ENCODE results near the gene UVRAG. TPM values are rescaled to one million over a fixed set of nuclear protein-coding genes. Genes with fewer than 3 reads are reported as not detected.

The UVRAG gene
- total and polyA plus RNA-seq, 12 donors: 5.0 to 18.3 (median 13.4) TPM

DNA sequence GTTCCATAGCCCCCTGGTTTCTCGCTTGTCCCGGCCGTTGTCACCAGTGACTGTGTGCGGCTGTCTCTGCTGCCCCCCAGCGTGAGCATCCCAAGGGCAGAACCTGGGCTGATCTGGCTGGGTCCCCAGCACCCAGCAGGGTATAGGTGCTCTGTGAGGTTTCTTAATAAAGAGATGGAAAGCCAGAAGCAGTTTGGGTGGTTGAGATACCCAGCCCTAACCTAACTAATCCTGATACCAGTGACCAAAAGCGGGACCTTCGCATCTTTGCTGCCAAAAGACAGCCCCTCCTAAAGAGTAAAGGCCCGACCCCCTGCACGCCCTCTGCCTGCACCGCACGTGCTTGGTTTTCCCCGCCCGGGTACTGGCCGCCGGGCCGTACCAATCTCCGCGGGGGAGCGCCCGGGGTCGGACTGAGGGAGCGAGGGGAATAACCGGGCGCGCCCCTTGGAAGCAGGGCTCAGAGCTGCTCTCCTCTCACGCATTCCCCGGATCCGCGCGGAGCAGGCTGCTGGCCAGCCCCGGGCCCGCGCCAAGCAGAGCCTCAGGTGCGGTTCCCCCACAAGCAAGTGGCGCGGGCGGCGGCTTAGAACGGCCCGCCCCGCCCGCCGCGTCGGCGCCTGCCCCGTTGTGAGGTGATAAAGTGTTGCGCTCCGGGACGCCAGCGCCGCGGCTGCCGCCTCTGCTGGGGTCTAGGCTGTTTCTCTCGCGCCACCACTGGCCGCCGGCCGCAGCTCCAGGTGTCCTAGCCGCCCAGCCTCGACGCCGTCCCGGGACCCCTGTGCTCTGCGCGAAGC is 46.7 kb upstream of the UVRAG start, which contains the start of gene DGAT2:
Gene DGAT2 (plus strand): TSS at position 667 of the 797 bp plus-strand sequence. CDS start 214 bp downstream, outside the sequence.
- WGBS, 2 donors: 2% methylated on average over 56 to 66 of the region's 66 CpGs

GRCh38 chr11:75768909-75769771 is 45.9 kb upstream of the UVRAG start:
- Histone ChIP-seq H3K4me1 (peaks cover 7 to 59% (median 16%) of the 10 kb centered on the region in 9 donors), H3K36me3 (no peaks in the 10 kb centered on the region)

More for the DNA sequence above, 46.7 kb upstream of the UVRAG start, which contains the start of gene DGAT2:
- ATAC-seq: peak; percentile 88 to 93 (median 92)
- peak within 1 kb of the TSS; percentile 33 to 68 (median 55) for H3K4me3 ChIP-seq
- TF ChIP-seq CTCF (IDR thresholded peaks at IDR 0.05): peak in 8 of 9 donors; percentile 11 to 50 (median 32)
- no peaks in the 10 kb centered on the region for H3K9me3 ChIP-seq
- no peaks in the 10 kb centered on the region for H3K36me3 ChIP-seq
- intact Hi-C loops (cut with DNase I): loop anchor here in 6 of 10 donors (1.0 to 10.0 kb wide), 4 partner anchors 54 to 224 kb away; partner anchors contain the start of gene MOGAT2 (in 2 of the 6)
- DNase-seq: peak; percentile 70 to 79
- H3K4me1 ChIP-seq: peaks cover 7 to 52% (median 16%) of the 10 kb centered on the region in 9 donors
- H3K27me3 ChIP-seq: peaks cover 0 to 30% (median 22%) of the 10 kb centered on the region in 7 donors
- peak within 1 kb of the TSS in 8 of 10 donors; percentile 23 to 87 (median 58) for H3K27ac ChIP-seq

GRCh38 chr11:75770102-75770501 is 44.9 kb upstream of the UVRAG start:
- Histone ChIP-seq H3K36me3 (no peaks in the 10 kb centered on the region), H3K9me3 (no peaks in the 10 kb centered on the region), H3K4me1 (peaks cover 7 to 61% (median 16%) of the 10 kb centered on the region in 9 donors), H3K27ac (peak overlapping the region in 1 of 10 donors; percentile 87), H3K4me3 (peak overlapping the region in 1 of 10 donors; percentile 68), H3K27me3 (peaks cover 0 to 30% (median 16%) of the 10 kb centered on the region in 7 donors)
- no peak for ATAC-seq
- intact Hi-C loops (cut with DNase I): no loop called here
- no peak for TF ChIP-seq CTCF (IDR thresholded peaks at IDR 0.05)
- no peak for DNase-seq
- WGBS, 2 donors: 62 to 67% methylated on average over 5 of the region's 5 CpGs

More at GRCh38 chr11:75768909-75769771, 45.9 kb upstream of the UVRAG start:
- Histone ChIP-seq H3K4me3 (peak overlapping the region; percentile 33 to 68 (median 55)), H3K27ac (peak overlapping the region in 7 of 10 donors; percentile 23 to 87 (median 62)), H3K27me3 (peaks cover 0 to 30% (median 22%) of the 10 kb centered on the region in 7 donors), H3K9me3 (no peaks in the 10 kb centered on the region)
- 10 to 17% methylated on average over 45 to 46 of the region's 46 CpGs for WGBS, 2 donors
- TF ChIP-seq CTCF (IDR thresholded peaks at IDR 0.05): no peak
- no peak for DNase-seq
- ATAC-seq: peak in 5 of 8 donors; percentile 2 to 6 (median 4)
- intact Hi-C loops (cut with DNase I): loop anchor here in 6 of 10 donors (1.0 to 10.0 kb wide), 4 partner anchors 54 to 224 kb away; partner anchors contain the start of gene MOGAT2 (in 2 of the 6)
